Body of pancreas (tissue), 4 donors: Measurements from ENCODE around the gene MAPK9.

Source experiments
- CTCF ChIP-seq, 7 experiments: fragments of 450-650 bp in 4 of 7; fragments of 200-600 bp in 3 of 7; sonication (generic) in 3 of 7; IDR thresholded peaks; one replicate each; pipeline ENCODE4 v1.5.1; 2016 to 2019; ENCODE audit warnings: antibody characterized with exemption in 7 of 7
- POLR2A ChIP-seq, 3 donors: fragments of 450-650 bp; IDR thresholded peaks; one replicate each; pipeline ENCODE4 v1.6.1; 2016; ENCODE audit warnings: antibody characterized with exemption in 3 of 3, mild to moderate bottlenecking in 2 of 3

GRCh38 chr5:180297587-180298282 is 5.9 kb upstream of the MAPK9 start:
- TF ChIP-seq POLR2A (IDR thresholded peaks at IDR 0.05) (no peak), CTCF (IDR thresholded peaks at IDR 0.05) (no peak)
